GM18951 (cell line): Measurements from ENCODE around the gene ZNF692.
"Not testable (repeated sequence)": the region's sequence is repeated elsewhere in the genome, so short reads cannot be mapped to it uniquely, and the experiment has no call there.

ENCODE experiments used
- POLR2A ChIP-seq: IDR thresholded peaks from 4 replicates; pipeline ENCODE4 v1.6.1; 2011; ENCODE audit warnings: mild to moderate bottlenecking; ENCODE audit not compliant: insufficient read length, insufficient read depth; ENCODE audit errors: extremely low read depth
- in situ Hi-C: fragments of 300-500 bp; cut with MboI; formaldehyde crosslinking; loops from one replicate; pipeline ENCODE4 v1.12.0; 2022; ENCODE audit warnings: low sequenced_read_pairs, mixed read lengths, inconsistent platforms; ENCODE audit not compliant: unreplicated experiment

Gene ZNF692

DNA sequence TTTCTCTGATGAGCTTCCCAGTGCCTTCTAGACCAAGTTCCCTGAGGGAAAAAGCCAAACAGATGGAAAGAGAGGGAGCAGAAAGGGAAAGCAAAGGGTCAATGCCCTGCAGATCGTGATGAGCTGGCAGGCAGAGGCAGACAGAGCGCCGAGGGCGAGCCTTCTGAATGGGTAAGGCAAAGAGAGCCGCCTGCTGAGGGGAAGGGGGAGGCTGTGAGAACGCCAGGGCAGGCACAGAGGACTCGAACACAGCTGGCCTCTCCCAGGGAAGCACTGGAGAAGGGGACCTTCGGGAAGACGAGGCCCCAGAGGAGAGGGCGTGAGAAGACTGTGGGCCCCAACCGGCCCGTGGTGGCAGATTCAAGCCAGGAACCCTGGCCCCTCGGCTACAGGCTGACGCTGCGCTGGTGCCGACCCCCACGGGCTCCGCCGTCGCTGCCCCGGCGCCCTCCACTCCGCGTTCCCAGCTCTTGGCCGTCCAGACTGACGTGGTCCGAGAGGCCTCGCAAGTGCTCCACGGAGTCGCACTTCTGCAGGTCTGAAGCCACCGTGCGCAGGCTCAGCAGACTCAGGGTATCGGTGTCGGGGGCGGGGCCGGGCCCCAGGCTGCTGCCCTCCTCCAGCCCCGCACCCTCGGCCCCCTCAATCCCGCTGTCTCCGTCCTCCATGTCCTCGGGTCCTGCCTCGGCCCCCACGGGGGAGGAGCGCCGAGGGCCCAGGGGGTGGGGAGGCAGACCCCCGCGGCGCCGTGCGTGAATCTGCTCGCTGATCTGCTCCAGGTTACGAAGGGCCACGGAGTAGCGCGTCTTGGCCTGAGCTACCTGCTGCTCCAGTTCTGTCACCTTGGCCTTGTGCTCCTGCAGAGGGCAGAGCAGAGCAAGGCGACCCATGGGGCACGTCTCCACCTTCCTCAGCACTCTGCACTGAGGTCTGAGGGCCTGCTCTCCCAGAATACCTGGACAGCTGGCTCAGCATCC is 47.1 kb downstream of the ZNF692 start:
- in situ Hi-C loops: no loop called here
- no peak for TF ChIP-seq POLR2A

DNA sequence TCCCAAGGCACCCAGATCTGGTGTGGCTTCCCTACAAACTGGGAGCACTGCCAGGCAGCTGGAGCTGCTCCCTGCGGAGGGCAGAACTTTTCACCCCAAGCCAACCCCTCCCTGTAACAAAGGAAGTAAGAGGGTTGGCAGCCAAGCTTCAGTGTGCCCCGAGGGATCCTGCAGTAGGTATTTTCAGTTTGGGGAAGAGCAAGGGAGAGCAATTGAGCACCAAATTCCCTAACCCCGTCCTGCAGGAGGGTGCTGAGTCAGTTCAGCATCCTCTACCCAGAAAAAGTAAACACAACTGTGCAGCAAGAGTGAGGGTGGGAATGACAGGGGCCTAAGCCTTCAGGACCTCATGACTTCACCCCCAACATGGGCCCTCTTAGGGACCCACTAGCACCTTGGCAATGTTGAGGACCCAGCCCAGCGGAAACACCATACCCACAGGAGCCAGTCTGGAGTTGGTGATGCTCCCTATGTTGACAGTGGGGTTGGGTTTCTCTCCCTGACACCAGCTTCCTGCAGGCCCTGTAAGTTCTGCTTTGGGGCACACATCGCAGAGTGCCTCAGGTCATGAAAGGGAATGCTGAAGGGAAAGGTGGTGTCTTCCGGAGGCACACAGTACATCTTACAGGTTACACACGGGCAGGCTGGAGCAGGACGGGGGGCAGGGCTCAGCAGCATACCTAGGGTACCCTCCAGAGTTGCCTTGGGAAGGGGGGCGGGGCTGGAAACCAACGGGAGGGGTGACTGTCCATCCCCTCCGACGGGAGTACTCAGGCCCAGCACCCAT is 48.0 kb downstream of the ZNF692 start:
- in situ Hi-C loops: no loop called here

DNA sequence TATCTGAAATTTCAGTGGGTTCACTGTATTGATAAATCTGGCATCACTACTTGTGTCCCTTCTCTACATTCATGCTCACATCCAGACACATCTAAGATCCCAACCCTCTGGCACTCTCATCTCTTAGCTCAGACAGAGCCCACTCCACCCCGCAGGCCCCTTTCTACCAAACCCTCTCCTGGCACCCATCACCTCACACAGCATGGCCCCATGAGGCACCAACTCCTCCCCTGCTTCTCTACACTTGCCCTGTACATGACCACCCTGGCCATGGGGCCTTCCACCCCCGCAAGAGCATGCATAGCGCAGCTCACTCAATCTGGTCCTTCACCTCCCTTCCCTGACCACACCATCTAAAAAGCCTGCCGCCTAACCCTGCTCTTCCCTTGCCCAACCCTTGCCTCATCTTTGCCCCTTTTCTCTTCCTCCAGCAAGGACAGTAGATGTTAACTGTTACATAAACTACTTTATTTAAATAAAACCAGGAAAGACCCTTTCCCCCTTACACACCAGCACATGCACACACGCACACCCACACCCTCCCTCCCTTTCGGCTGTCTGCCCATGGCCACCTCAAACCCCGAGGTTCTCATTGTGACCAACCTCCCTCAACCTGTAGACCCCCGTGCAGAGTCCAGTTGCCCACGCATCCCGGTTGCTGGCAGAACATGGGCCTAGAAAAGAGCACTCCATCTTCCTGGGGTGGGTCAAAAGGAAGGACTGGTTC is 48.7 kb downstream of the ZNF692 start:
- in situ Hi-C loops: no loop called here
- no peak for TF ChIP-seq POLR2A

More for the DNA sequence above, 48.0 kb downstream of the ZNF692 start:
- no peak for TF ChIP-seq POLR2A

DNA sequence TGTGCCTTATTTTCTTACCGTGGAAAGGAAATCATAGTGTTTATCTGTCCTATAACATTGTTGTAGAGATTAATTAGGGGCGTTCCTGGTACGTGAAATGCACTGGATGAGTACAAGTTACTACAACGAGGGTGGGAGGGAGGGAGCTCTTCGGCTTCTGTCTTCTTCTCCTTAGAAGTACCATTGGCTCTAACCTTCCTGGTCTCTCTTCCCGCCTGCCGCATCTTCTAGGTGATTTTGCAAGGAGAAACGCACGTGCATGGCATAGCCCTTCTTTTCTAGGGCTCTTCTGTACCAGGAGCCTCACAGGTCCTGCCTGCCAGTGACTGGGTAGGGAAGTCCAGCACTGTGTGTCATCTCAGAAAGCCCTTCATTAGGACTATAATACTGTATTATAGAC is 50.0 kb downstream of the ZNF692 start:
- TF ChIP-seq POLR2A: no peak
- in situ Hi-C loops: no loop called here

DNA sequence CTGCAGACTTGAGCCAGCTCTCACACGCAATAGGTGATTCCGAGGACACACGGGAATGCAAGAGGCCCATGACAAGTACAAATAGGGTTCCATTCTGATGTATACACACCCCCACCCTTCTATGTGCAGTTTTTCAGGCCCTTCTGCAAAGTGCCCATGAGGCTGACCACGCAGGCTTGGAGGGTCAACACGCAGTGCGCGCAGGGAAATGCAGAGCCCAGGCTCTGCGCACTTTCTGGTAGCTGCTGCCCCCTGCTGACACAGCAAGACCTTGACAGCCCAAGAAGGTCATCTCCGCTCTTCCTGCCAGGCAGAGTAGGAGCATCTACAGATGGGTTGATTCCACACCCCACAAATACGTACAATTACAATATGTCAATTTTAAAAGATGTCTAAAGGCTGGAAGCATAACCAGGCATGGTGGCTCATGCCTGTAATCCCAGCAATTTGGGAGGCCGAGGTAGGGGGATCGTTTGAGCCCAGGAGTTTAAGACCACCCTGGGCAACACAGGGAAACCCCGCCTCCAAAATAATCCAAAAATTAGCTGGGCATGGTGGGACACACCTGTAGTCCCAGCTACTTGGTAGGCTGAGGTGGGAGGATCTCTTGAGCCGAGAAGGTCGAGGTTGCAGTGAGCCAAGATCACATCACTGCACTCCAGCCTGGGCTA is 51.7 kb downstream of the ZNF692 start:
- no peak for TF ChIP-seq POLR2A
- in situ Hi-C loops: no loop called here

DNA sequence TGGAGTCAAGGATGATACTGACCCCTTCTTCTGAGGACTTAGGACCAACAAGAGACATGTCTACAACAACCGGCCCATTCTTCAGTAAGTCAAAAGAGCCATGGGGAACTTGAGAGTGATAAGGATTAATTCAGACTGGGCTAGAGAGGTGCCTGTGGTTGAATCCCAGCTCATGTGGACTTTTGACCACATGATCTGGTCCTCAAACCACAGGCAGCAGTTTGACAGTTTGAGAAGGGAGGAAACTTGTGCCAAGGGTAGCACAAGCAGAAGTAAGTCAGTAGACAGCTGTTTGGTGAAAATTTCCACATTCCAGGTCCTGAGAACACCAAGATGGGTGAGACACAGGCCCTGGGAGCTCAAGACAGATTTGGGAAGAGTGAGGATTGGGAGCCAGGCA is 53.0 kb downstream of the ZNF692 start:
- in situ Hi-C loops: no loop called here

DNA sequence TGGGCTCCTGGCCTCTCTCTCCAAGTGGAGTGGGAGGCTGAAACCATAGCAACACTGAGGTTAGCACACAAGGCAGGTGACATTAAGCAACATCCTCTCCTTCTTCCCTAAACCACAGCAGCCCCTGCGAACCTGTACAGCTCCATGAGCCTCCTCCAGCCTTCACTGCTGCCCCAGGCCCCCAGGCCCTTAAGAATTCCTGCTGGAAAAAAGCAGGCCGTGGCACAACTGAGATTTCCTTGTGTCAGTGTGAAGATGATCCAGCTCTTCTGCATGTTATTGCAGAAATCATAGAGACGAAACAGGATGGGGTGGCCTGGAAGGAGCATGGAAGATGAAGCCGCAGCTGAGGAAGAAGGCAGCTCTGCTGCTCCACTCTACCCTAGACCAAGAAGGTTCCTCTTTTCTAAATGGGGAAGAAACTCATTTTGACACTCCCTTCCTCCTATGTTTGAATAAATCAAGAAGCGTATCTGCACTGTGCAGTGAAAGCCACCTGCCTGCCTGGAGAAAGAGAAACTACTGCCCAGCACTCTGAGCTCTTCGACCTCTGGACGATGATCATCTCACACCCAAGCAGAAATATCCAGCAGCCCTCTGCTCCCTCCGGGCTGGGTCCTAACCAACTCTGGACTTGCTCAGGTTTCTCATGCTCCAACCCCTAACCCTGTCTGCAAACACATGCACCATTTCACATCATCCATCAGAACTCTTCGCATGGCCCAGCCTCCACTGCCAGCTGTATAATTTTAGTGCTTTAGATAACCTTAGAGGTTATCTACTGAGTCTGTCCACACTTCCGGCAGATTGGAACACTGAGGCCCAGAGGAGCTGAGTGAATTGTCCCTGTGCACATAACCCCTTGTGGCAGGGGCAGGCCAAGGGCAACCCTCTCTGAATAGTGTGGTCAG is 53.9 kb downstream of the ZNF692 start:
- in situ Hi-C loops: no loop called here
- peak; percentile 38 for TF ChIP-seq POLR2A

More for the DNA sequence above, 53.0 kb downstream of the ZNF692 start:
- TF ChIP-seq POLR2A: no peak

DNA sequence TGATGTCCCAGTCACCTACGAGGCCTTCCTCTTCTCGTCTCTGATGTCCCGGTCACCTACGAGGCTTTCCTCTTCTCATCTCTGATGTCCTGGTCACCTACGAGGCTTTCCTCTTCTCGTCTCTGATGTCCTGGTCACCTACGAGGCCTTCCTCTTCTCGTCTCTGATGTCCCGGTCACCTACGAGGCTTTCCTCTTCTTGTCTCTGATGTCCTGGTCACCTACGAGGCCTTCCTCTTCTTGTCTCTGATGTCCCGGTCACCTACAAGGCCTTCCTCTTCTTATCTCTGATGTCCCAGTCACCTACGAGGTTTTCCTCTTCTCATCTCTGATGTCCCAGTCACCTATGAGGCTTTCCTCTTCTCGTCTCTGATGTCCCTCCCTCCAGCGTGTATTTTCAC is 55.4 kb downstream of the ZNF692 start:
- in situ Hi-C loops: not testable (repeated sequence)

DNA sequence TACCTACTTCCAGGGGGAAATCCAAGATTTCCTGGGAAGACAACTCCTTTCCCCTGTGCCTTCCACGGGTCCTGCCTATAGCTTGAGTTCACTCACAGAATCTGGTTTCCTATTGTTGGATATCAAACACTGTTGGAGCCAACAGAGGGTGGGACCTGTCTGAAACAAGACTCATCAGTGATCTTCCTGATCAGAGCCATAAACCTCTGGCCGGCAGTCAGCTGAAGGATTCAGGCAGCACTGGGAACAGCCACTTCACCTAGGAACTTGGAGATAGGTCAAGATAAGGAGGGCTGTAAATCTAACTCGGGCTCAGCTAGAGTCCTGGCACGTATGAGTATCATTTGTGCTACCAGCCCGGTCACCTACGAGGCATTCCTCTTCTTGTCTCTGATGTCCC is 56.4 kb downstream of the ZNF692 start:
- in situ Hi-C loops: no loop called here
- TF ChIP-seq POLR2A: no peak

DNA sequence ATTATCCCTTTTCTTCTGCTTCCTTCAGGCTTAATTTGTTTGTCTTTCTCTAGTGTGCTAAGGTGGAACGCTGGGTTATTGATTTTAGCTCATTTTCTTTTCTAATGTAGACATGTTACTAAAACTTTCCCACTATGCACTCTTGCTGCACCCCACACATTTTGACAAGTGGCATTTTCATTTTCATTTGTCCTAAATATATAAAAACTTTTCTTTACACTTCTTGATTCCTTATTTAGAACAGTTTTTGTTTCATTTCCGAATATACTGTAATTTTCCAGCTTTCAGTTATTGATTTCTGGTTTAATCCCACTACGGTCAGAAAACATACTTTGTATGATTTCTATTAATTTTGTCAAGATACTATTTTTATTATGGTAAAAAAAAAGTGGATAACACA is 58.4 kb downstream of the ZNF692 start:
- TF ChIP-seq POLR2A: no peak
- in situ Hi-C loops: no loop called here
